Suppressor macrophage treated with lipopolysaccharide for 4 hours (primary cell): ENCODE data around the gene SERF1B.
"Not testable (repeated sequence)": the region's sequence is repeated elsewhere in the genome, so short reads cannot be mapped to it uniquely, and the experiment has no call there.

Experiments used
- DNase-seq: peaks from one replicate; pipeline ENCODE4 v3.0.0-alpha.2; 2020

SERF1B gene

GRCh38 chr5:70025106-70025844 lies at the start of gene SERF1B:
Gene SERF1B (plus strand): TSS chr5:70025251. CDS start chr5:70025452, 201 bp downstream.
- DNase-seq, result not testable (repeated sequence)

- not testable (repeated sequence) for DNase-seq
Measured at GRCh38 chr5:69991713-69992112, 33.3 kb upstream of the SERF1B start.

- DNase-seq, result not testable (repeated sequence)
Measured at GRCh38 chr5:69995535-69995934, 29.5 kb upstream of the SERF1B start.

- DNase-seq, result not testable (repeated sequence)
Measured at GRCh38 chr5:70020660-70021059, 4.4 kb upstream of the SERF1B start.

GRCh38 chr5:70025845-70026145 lies 744 bp downstream of the SERF1B start:
- DNase-seq, result not testable (repeated sequence)

- not testable (repeated sequence) for DNase-seq
Measured at GRCh38 chr5:70031204-70031603, 6.2 kb downstream of the SERF1B start.

GRCh38 chr5:70041411-70041810 lies 16.4 kb downstream of the SERF1B start:
- DNase-seq, result not testable (repeated sequence)

- DNase-seq, result not testable (repeated sequence)
Measured at GRCh38 chr5:70049790-70050142, 24.7 kb downstream of the SERF1B start.

- DNase-seq, result not testable (repeated sequence)
Measured at GRCh38 chr5:70056289-70056942, 31.4 kb downstream of the SERF1B start.

- not testable (repeated sequence) for DNase-seq
Measured at GRCh38 chr5:70057140-70057539, 32.1 kb downstream of the SERF1B start.

- DNase-seq, result not testable (repeated sequence)
Measured at GRCh38 chr5:70077632-70078031, 52.6 kb downstream of the SERF1B start.

GRCh38 chr5:70088907-70089464 lies 63.9 kb downstream of the SERF1B start:
- DNase-seq, result not testable (repeated sequence)

GRCh38 chr5:70091776-70092175 lies 66.7 kb downstream of the SERF1B start:
- not testable (repeated sequence) for DNase-seq
